A673 (cell line): ENCODE results near the gene RNF5. TPM values are rescaled to one million over a fixed set of nuclear protein-coding genes. Genes with fewer than 3 reads are reported as not detected.

ENCODE experiments used
- BruUV-seq: library from RNA; stranded (reverse); fragments of 400-500 nt; replicated peaks from 2 replicates; lab custom pipeline; 2021; lab: Mats Ljungman, UMichigan
- CTCF ChIA-PET: fragments of 300-600 bp; sonication (Branson Sonifier 250); formaldehyde crosslinking; loops from one replicate; lab custom pipeline; 2022; ENCODE audit warnings: antibody characterized with exemption; lab: Charles Lee
- POLR2A ChIA-PET: fragments of 300-600 bp; sonication (Branson Sonifier 250); formaldehyde crosslinking; loops from one replicate; lab custom pipeline; 2022; ENCODE audit warnings: antibody characterized with exemption; ENCODE audit not compliant: low non-redundant PET; lab: Charles Lee
- DNase-seq: peaks from one replicate; pipeline ENCODE4 v3.0.0-alpha.2; 2015; ENCODE audit warnings: low spot score
- H3K27ac ChIP-seq: fragments of 200-600 bp; sonication (generic); 2 replicates; pipeline ENCODE4 v1.5.1; 2016; ENCODE audit warnings: mixed run types, low read depth, mild to moderate bottlenecking, mixed read lengths, antibody characterized with exemption, low read length; ENCODE audit not compliant: poor library complexity, severe bottlenecking
- H3K27me3 ChIP-seq: fragments of 200-600 bp; sonication (generic); replicated peaks from 2 replicates; pipeline ENCODE4 v1.6.1; 2017; ENCODE audit warnings: mixed run types, low read depth, mild to moderate bottlenecking, mixed read lengths, antibody characterized with exemption, low read length; ENCODE audit not compliant: insufficient read depth, poor library complexity
- H3K36me3 ChIP-seq: fragments of 200-600 bp; sonication (generic); 2 replicates; pipeline ENCODE4 v1.6.1; 2016; ENCODE audit warnings: mixed run types, mild to moderate bottlenecking, mixed read lengths, antibody characterized with exemption, low read length; ENCODE audit not compliant: insufficient read depth, poor library complexity, severe bottlenecking
- H3K4me1 ChIP-seq: fragments of 200-600 bp; sonication (generic); 2 replicates; pipeline ENCODE4 v1.6.1; 2017; ENCODE audit warnings: mixed run types, mild to moderate bottlenecking, mixed read lengths, antibody characterized with exemption, low read length; ENCODE audit not compliant: insufficient read depth, poor library complexity, severe bottlenecking
- H3K4me3 ChIP-seq: fragments of 200-600 bp; sonication (generic); 2 replicates; pipeline ENCODE4 v1.5.1; 2016; ENCODE audit warnings: low read depth, mixed run types, mild to moderate bottlenecking, mixed read lengths, low read length; ENCODE audit not compliant: poor library complexity, severe bottlenecking
- H3K9me3 ChIP-seq: fragments of 200-600 bp; sonication (generic); 2 replicates; pipeline ENCODE4 v1.6.1; 2016; ENCODE audit warnings: mixed run types, low read depth, mild to moderate bottlenecking, mixed read lengths, antibody characterized with exemption, low read length; ENCODE audit not compliant: poor library complexity, severe bottlenecking
- EZH2 ChIP-seq: fragments of 200-600 bp; sonication (generic); IDR thresholded peaks from 2 replicates; pipeline ENCODE4 v1.6.1; 2017; ENCODE audit warnings: borderline replicate concordance, low read depth, mild to moderate bottlenecking, mixed read lengths, antibody characterized with exemption, low read length; ENCODE audit not compliant: poor library complexity, severe bottlenecking
- intact Hi-C: fragments of 100-400 bp; cut with micrococcal nuclease; formaldehyde crosslinking; loops from one replicate; pipeline ENCODE4 v1.10.0; 2022; ENCODE audit not compliant: unreplicated experiment
- total RNA-seq: library from RNA; stranded (reverse); gene quantifications from 2 replicates; pipeline ENCODE4 v1.2.3, GENCODE V29; 2021
- TF ChIP-seq, protein P1 (sequence below): fragments of 300-800, 200-600 bp; sonication (generic); conservative IDR thresholded peaks from 2 replicates; pipeline ENCODE4 v1.5.1; 2017; ENCODE audit warnings: low read depth, mild to moderate bottlenecking, antibody characterized with exemption, low read length, moderate library complexity, mixed read lengths

Gene RNF5
- total RNA-seq, 1 experiment from 2014 or later, result 62.9 TPM

- intact Hi-C loops, result no loop called here
- ChIA-PET CTCF (no interaction called here), POLR2A (no interaction called here)
- H3K36me3 ChIP-seq, result no peaks in the 10 kb centered on the region
- peaks cover 32% of the 10 kb centered on the region for H3K4me1 ChIP-seq
- no peaks in the 10 kb centered on the region for H3K27me3 ChIP-seq
- H3K27ac ChIP-seq, result no peak overlapping the region
- no peak for DNase-seq
- no peak for TF ChIP-seq EZH2
- TF ChIP-seq, protein P1, sequence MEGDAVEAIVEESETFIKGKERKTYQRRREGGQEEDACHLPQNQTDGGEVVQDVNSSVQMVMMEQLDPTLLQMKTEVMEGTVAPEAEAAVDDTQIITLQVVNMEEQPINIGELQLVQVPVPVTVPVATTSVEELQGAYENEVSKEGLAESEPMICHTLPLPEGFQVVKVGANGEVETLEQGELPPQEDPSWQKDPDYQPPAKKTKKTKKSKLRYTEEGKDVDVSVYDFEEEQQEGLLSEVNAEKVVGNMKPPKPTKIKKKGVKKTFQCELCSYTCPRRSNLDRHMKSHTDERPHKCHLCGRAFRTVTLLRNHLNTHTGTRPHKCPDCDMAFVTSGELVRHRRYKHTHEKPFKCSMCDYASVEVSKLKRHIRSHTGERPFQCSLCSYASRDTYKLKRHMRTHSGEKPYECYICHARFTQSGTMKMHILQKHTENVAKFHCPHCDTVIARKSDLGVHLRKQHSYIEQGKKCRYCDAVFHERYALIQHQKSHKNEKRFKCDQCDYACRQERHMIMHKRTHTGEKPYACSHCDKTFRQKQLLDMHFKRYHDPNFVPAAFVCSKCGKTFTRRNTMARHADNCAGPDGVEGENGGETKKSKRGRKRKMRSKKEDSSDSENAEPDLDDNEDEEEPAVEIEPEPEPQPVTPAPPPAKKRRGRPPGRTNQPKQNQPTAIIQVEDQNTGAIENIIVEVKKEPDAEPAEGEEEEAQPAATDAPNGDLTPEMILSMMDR, result no peak
- no peak overlapping the region for H3K4me3 ChIP-seq
- BruUV-seq, result no TSS peak
- H3K9me3 ChIP-seq, result no peaks in the 10 kb centered on the region
Measured at GRCh38 chr6:32198866-32199265, 20.7 kb downstream of the RNF5 start.

- Histone ChIP-seq H3K27me3 (no peaks in the 10 kb centered on the region), H3K4me1 (peaks cover 23% of the 10 kb centered on the region), H3K4me3 (no peak overlapping the region), H3K27ac (no peak overlapping the region), H3K9me3 (no peaks in the 10 kb centered on the region), H3K36me3 (no peaks in the 10 kb centered on the region)
- DNase-seq, result no peak
- no TSS peak for BruUV-seq
- ChIA-PET CTCF (no interaction called here), POLR2A (no interaction called here)
- no peak for TF ChIP-seq EZH2
- TF ChIP-seq, protein P1, result no peak
- intact Hi-C loops, result no loop called here
Measured at GRCh38 chr6:32200711-32201475, 22.7 kb downstream of the RNF5 start.

- Histone ChIP-seq H3K27ac (no peak overlapping the region), H3K9me3 (no peaks in the 10 kb centered on the region), H3K27me3 (no peaks in the 10 kb centered on the region), H3K4me1 (peaks cover 12% of the 10 kb centered on the region), H3K36me3 (no peaks in the 10 kb centered on the region), H3K4me3 (no peak overlapping the region)
- CTCF ChIA-PET, result no interaction called here
- TF ChIP-seq, protein P1, result no peak
- TF ChIP-seq EZH2, result no peak
- intact Hi-C loops, result no loop called here
- no TSS peak for BruUV-seq
- POLR2A ChIA-PET, result no interaction called here
- DNase-seq, result no peak
Measured at GRCh38 chr6:32202186-32202585, 24.0 kb downstream of the RNF5 start.
